ENCODE measurements around the gene OR5V1.
"Not testable (repeated sequence)": the region's sequence is repeated elsewhere in the genome, so short reads cannot be mapped to it uniquely, and the experiment has no call there.

Gene OR5V1

GRCh38 chr6:29368765-29369164 is at the start of gene OR5V1:
OR5V1 (minus strand) TSS chr6:29368865; CDS start chr6:29356195, 12,670 bp downstream.
- no peak for DNase-seq (ENCODE audit: low spot score)

GRCh38 chr6:29414588-29414987 is 45.9 kb upstream of the OR5V1 start, which contains the start of gene OR12D1:
OR12D1 (plus strand) TSS chr6:29414928.
- DNase-seq (ENCODE audit: low spot score): peak; percentile 80

- DNase-seq (ENCODE audit: low spot score): no peak
Observed at GRCh38 chr6:29403801-29404200, 35.1 kb upstream of the OR5V1 start.

GRCh38 chr6:29399525-29399924 is 30.9 kb upstream of the OR5V1 start:
- DNase-seq (ENCODE audit: low spot score): no peak

GRCh38 chr6:29395331-29395730 is 26.7 kb upstream of the OR5V1 start, which contains the start of gene OR12D2:
OR12D2 (plus strand) TSS chr6:29395631; CDS start chr6:29396700, 1,069 bp downstream.
- DNase-seq (ENCODE audit: low spot score): no peak

GRCh38 chr6:29388533-29388932 is 19.9 kb upstream of the OR5V1 start:
- DNase-seq (ENCODE audit: low spot score): no peak

- DNase-seq (ENCODE audit: low spot score): peak; percentile 30
Observed at GRCh38 chr6:29376003-29376402, 7.3 kb upstream of the OR5V1 start.

- no peak for DNase-seq (ENCODE audit: low spot score)
Observed at GRCh38 chr6:29375191-29375590, 6.5 kb upstream of the OR5V1 start, which contains the start of gene OR12D3. OR12D3 (minus strand) TSS chr6:29375291; CDS start chr6:29375287, 4 bp downstream.

GRCh38 chr6:29355603-29356002 is 13.1 kb downstream of the OR5V1 start:
- DNase-seq (ENCODE audit: low spot score): no peak

- DNase-seq (ENCODE audit: low spot score): no peak
Observed at GRCh38 chr6:29354980-29355379, 13.7 kb downstream of the OR5V1 start.

GRCh38 chr6:29349348-29349747 is 19.3 kb downstream of the OR5V1 start:
- DNase-seq (ENCODE audit: low spot score): not testable (repeated sequence)

GRCh38 chr6:29345380-29345779 is 23.3 kb downstream of the OR5V1 start:
- DNase-seq (ENCODE audit: low spot score): no peak

GRCh38 chr6:29336269-29336668 is 32.4 kb downstream of the OR5V1 start:
- no peak for DNase-seq (ENCODE audit: low spot score)

GRCh38 chr6:29332676-29333075 is 36.0 kb downstream of the OR5V1 start:
- no peak for DNase-seq (ENCODE audit: low spot score)

- no peak for DNase-seq (ENCODE audit: low spot score)
Observed at GRCh38 chr6:29325777-29326176, 42.9 kb downstream of the OR5V1 start.

- DNase-seq (ENCODE audit: low spot score): not testable (repeated sequence)
Observed at GRCh38 chr6:29323332-29323731, 45.3 kb downstream of the OR5V1 start.

- no peak for DNase-seq (ENCODE audit: low spot score)
Observed at GRCh38 chr6:29319931-29320330, 48.7 kb downstream of the OR5V1 start.

Measured in kidney tubule cell (primary cell).